ENCODE data around the gene ALG11.

DNA sequence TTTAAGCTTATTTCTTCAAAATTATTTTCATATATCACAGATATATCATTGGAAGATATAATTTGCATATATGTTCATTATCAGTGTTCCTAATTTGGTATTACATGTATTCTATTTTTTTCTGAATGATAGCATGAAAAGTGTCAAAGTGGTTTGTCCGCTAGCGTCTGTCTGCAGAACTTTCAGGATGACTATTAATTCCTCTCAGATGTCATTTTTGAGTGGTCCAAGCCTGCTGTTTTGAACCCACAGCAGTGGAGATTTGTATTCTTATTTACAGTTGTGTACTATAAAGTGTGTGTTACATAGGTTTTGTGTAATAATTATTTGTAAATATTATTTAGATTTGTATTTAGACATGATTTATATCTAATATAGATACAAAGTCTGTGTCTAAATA lies 20.8 kb downstream of the ALG11 start:
- TF ChIP-seq POLR2A (IDR thresholded peaks at IDR 0.05), result no peak
- TF ChIP-seq, protein P1, sequence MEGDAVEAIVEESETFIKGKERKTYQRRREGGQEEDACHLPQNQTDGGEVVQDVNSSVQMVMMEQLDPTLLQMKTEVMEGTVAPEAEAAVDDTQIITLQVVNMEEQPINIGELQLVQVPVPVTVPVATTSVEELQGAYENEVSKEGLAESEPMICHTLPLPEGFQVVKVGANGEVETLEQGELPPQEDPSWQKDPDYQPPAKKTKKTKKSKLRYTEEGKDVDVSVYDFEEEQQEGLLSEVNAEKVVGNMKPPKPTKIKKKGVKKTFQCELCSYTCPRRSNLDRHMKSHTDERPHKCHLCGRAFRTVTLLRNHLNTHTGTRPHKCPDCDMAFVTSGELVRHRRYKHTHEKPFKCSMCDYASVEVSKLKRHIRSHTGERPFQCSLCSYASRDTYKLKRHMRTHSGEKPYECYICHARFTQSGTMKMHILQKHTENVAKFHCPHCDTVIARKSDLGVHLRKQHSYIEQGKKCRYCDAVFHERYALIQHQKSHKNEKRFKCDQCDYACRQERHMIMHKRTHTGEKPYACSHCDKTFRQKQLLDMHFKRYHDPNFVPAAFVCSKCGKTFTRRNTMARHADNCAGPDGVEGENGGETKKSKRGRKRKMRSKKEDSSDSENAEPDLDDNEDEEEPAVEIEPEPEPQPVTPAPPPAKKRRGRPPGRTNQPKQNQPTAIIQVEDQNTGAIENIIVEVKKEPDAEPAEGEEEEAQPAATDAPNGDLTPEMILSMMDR (IDR thresholded peaks at IDR 0.05), result no peak
- TF ChIP-seq POLR2AphosphoS5 (IDR thresholded peaks at IDR 0.05), result no peak
- no peak for TF ChIP-seq EP300 (IDR thresholded peaks at IDR 0.05)

All from suprapubic skin (tissue), 4 donors.